HG03432 (cell line): ENCODE data around the gene PHF1.

Source experiments
- ATAC-seq: cut with Tn5 transposase; IDR thresholded peaks from one replicate; pipeline ENCODE4 v1.9.1; 2021; ENCODE audit warnings: mild to moderate bottlenecking, moderate library complexity; ENCODE audit not compliant: unreplicated experiment

Gene PHF1

DNA sequence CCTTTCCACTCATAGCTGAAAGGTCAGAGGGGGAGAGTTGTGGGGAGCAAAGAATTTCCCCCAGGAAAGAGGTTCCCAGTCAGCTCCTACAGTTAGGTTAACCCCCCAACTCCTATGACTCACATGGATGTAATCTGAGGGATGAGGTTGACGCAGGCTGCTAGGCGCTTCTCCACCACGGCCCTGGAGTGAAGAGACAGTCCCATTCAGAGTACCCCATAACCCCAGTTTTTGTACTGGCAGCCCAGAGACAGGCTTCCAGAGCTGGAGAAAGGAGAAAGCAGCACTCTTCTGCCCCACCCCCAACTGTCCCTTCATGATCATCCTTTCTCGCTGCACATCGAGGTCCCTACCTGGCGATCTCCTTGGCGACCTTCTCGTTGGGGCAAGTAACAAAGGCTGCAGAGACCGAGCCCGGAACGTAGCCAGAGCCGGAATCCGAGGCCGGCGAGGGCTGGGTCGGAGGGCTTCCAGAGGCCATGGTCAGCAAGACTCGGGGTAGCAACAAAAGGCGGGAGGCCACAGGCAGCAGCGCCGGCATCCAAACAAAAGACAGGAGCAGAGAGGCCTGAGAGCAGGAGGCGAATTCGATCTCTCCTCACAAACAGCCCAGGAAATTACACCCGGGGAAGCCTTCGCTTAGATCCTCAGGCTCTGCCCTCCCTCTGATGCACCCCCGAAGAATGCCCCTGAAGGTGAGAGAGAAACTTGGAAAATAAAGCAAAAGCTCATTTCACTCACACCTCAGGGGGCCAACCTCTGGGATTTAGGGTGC lies 6.5 kb downstream of the PHF1 start:
- no peak for ATAC-seq

DNA sequence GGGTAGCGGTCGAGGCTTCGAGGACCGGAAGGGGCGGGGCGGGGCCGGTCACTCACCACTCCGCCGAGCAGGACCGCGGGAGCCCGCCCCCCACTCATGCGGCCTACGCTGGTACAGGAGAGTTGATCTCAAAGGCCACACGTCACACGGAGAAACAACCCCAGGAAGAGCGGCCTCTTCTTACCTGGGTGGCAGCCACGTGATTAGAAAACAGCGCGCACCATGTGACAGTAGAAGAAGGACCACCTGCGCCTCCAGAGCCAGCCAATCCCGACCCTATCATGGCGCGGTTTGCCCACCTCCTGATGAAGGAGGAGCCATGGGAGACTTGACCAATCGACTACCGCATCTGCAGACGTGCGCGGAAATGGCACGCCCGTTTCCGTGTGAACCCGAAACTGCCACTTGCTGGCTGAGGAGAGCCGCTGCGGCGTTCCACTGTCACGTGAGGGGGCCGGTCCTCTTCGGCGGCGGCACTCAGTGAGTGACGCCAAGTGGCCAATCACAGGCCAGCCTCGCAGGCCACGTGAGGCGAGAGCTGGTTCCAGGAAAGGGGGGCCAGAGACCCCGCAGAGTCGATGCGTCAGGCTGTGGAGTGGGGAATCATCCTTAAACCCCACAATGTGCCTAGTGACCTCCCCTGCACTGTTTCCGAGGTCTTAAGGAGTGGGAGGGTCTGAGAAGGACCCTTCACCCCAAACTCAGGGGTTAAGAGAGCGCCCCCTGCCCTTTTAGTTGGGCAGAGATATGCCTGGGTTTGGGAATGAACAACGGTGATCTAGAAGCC lies 7.3 kb downstream of the PHF1 start, which contains the start of gene CUTA:
Gene CUTA, minus strand, starts transcription at position 205 of the 787 bp plus-strand sequence. Its CDS starts 107 bp downstream, at position 98.
- ATAC-seq: peak; percentile 85

DNA sequence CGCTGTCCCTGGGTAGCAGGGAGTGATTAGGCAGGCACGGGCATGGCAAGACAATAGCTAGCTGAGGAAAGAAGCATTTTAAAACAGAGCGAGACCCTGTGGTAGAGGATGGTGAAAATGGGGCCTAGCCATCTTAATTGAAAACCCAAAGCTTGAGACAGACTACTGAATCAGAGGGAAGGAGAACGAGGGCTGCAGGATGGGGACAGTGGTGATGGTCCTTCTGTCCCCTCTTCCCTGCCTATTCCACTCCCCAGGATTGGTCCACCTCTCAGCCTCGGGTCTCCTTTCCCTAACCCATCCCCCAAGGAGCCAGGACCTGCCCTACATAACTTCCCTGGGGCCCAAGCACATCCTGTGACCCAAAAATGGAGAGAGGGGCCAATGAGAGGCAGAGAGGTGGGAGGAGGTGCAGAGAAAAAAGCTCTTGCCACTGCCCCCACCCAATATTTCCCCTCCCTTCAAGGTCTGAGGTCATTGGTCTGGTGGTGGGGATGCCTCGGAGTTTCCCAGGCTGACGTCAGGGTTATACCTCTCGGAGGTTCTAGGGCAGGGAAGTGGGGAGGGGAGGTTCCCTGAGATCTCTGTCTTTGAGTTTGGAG lies 8.0 kb downstream of the PHF1 start:
- no peak for ATAC-seq

DNA sequence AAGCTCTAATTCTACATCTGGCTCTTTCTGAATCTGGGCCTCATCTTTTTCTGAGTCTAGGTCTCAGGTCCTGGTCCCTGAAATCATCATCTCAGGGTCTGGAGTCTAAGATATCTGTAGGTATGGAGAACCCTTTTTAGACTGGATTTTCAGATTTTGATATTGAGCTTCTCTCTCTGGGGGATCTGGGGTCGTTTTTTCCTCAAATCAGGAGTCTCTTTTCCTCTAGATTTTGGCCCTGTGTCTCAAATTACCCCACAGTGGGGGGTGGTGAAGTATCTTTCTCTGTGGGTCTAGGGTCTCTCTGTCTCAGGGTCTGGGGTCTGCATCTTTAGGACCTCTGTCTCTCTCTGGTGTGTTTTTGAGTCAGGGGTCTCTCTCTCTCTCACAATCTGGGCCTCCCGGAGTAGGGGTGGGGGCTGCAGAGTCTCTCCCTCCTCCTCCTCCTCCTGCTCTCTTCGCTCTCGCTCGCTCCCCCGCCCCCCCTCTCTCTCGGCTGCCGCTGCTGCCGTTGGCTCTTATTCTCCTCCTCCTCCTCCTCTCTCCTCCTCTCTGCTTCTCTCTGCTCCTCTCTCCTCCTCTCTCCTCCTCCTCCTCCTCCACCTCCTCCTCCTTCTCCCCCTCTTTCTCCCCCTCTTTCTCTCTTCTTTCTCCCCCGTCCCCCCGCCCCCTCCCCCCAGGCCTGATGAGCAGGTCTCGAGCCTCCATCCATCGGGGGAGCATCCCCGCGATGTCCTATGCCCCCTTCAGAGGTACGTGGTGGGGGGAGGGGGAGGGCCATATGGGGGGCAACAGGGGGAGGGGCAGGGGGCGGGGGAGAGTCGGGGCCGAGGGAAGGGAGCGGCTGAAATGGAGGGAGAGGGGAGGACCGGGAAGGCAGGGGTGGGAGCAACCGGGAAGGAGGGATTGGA lies 9.0 kb downstream of the PHF1 start, which contains the start of gene SYNGAP1:
Gene SYNGAP1, plus strand, starts transcription at position 486 of the 911 bp plus-strand sequence. Its CDS starts 200 bp downstream, at position 686.
- no peak for ATAC-seq

DNA sequence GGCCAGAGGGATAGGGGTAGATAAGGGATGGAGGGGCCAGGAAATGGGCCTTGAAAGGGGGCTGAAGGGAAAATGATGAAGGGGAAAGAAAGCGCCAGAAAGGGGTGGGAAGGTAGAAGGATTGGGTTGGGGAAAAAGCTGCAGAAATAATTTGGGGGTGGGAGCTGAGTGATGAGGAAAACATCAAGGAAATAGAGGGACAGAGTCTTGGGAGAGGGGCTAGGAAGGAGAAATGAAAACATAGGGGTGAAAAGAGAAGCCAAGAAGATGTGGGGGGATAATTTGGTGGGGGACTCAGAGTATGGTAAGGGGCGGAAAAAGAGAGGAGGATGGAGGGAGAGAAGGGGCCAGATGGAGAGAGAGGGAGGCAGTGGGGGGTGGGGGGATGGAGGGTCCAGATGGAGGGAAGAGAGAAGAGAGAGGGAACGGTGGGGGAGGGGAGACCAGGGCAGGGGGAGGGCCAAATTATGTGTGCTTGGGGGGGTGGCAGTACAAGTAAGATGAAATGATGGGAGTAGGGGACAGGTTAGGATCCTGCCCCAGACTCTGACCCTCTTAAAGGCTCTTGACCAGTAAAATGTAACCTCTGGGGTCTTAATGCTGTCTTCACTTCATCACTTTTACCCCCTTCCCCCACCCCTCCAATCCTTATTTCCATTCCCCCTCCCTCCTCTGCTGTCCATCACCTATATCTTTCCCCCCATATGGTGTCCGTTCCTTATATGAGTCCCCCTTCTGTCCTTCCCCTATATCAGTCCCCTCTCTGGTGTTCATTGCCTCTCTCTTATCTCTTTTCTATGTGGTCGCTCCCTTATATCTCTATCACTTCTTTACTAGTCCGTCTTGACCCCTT lies 9.9 kb downstream of the PHF1 start:
- ATAC-seq: no peak

DNA sequence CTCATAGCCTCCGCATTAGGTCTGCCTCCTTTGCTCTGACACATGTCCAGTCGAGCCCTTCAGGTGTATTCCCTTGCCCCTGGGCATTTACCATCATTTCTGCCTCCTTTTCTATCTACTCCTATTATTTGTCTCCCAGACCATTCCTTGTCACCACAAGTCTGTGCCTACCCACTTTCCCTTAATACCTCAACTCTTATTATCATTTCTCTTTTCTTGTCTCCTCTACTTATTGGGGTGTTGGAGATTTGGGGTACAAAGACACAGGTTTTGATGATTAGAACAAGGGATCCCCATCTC lies 10.5 kb downstream of the PHF1 start:
- no peak for ATAC-seq

DNA sequence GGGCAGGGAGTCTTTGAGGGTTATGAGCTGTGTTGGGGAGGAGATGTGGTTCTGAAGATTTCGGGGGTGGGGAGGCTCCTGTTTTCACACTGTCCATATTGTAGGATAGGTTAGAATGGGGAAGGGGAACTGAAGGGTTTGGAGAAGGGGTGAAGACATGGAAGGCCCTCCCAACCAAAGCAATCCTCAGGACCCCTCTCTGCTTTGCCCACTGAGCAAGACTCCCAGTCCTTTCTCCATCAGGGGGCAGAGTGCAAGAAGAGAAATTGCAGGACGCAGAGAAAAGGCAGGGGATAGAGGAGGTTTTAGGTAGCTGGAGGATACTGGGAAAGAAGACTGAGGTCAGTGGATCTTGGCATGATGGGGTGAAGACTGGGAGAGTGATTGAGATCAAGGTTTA lies 13.0 kb downstream of the PHF1 start:
- ATAC-seq: no peak

DNA sequence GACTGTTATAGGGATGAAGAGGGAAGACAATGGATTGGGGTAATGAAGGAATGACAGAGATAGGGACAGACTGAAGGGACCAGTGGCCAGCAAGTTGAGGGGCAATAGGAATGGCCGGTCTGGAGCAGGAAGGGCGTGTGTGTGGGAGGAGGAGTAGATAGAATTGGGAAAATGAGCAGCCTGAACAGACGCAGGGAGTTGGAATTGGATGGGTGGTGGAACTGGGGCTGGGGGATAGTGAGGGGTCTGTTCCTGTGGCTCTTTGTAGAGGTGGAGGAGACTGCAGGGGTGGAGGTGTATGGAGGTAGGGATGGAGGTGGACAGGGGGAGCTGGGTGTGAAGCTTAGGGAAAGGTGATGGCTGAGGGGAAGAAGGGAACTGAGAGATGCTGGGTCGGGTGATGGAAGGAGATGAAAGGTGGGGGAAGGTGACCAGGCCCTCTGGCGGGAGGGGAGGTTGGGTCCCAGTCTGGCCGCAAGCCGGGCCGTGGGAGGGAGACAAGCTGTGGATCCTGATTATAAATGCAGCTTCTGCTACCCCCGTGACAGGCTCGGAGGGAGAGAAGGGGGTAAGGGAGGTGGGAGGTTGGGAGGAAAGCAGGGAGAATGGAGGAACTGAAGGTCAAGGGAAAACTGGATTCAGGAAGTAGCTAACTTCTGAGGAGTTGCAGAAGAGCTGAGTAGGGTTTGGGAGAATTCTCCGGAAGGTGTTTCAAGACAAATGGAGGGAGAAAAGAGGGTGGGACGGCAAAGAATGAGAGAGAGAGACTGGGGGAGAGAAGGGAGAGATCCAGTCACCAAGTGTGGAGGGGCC lies 14.2 kb downstream of the PHF1 start:
- ATAC-seq: no peak

DNA sequence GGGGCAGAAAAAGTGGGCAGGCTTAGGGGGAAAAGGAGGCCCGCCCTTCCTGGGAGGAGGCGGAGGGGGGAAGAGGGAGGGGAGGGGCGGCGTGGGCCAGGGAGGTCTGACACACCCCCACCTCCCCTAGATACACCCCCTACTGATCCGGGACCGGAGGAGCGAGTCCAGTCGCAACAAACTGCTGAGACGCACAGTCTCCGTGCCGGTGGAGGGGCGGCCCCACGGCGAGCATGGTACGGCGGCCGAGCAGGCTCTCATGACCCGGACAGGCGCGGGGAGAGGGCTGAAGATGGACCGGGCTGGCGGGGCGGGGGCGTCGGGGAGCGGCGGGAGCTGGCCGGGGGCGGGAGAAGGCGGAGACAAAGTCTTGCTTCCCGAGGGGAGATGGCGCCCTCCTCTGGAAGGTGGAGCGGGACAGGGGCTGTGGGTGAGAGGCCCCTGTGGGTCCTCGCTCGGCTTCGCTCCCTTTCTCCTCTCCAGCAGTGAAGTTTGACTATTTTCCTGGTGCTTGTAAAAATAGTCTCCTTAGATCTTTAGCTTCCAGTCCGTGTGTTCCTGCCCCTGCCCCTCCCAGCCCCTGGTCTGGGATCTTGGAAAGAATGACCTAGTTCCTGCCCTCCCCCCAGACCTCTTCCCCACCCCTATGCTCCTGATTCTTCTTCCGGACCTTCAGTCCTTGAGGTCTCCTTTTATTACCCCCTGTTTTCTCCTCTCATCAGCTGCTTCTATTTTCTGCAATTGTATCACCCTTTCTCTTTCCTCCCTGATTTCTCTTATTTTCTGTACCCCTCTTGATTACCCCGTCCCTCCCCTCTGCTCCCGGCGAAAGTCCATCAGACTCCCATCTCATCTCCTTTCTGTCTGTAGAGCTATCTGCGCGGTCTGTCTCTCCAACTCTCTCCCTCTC lies 15.1 kb downstream of the PHF1 start:
- ATAC-seq: peak; percentile 44

DNA sequence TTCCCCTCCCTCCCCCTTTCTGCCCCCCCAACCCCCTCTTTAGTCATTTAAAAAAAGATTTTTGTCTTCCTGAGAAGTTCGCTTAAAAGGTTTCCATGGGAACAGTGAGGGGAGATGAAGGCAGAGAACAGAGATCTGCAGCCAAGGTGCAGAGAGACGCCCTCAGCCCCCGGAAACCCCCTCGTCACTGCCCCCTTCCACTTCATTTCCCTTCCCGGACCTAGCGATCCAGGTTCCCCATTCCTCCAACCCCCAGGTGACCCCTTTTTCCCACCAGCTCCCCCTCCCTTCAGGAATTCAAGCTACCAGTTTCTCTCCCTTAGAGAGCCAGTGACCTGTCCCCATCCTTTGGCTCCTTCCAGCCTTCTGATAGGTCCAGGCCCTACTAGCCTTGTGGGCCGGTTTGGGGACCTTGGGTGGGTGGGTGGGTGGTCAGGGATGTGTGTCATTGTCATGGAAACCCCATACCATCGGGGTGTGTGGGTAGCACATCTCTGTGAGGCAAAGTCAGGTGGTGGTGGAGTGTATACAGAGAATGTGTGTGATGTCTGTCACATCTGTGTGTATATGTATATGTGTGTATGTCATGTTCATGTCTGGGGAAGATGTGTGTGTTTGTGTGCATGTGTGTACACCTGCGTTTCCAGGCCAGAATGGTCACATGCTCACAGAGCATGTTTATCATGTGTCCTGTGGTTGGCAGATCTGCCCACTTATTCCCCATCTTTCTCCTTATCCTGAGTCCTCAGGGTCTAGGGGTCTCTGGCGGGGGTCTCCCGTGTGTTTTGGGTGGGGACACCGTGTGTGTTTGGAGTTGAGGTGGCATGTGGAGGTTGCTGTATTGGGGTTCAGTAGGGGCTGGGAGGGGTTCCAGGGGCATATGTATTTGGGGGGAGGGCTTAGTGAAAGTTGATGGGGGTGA lies 16.0 kb downstream of the PHF1 start:
- no peak for ATAC-seq

DNA sequence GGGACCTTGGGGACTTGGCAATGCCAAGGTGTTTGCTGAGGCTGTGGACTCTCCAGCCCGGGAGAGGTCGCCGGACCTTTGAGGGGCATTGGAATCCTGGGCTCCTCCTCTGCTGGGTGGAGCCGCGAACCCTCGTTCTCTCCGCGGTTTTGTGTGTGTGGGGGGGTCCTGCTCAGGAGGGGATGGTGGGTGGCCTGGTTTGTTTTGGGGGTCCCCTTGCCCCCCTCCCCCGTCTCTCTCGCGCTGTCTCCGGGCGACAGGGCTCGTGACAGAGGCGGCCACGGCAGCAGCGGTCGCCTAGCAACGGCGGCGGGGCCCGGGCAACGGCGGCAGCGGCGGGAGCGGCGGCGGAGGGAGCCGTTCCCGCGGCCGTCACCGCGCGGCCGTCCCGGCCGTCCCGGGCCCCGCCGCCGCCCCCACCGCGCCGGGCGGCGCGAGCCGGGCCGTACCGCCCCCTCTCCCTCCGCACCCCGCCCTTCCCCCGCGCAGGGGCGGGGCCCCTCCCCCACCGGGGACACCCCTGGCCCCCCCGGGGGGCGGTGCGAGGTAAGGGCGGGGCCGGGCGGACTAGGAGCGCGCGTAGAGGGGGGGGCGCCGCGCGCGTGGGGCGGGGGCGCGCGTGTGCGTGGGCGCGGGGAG lies 16.9 kb downstream of the PHF1 start:
- no peak for ATAC-seq

DNA sequence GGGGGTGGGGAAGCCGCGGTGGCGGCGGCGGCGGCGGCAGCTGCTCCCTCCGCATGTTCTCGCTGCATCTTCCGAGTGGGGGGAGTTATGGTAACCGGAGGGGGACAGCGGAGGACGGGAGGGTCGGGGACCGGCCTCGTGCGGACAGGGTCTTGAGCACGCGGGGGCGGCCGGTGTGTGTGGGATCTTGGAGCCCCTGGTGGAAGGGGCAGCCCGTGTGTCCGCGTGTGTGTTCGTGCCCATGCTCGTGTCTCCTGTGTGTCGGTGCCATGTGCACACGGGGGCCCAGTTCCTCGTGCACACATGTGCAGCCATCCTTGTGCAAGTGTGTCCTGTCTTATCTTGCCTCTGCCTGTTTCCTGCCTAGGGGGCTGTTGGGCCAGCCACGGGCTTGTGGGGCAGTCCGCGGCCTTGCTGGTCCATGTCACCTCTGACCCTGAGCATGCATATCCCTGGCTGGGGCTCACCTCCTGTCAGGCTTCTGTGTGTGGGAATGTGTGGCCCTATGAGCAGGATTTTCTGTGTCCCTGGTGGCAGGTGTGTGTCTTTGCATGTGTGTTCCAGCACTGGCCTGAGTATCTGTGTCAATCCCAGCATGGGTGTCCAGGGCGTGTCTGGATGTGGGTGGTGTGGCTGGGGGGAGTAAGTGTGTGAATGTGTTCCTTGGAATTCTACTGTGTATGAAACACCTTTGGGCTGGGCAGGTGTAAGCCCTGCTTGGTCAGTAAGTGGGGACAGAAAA lies 17.6 kb downstream of the PHF1 start:
- no peak for ATAC-seq

DNA sequence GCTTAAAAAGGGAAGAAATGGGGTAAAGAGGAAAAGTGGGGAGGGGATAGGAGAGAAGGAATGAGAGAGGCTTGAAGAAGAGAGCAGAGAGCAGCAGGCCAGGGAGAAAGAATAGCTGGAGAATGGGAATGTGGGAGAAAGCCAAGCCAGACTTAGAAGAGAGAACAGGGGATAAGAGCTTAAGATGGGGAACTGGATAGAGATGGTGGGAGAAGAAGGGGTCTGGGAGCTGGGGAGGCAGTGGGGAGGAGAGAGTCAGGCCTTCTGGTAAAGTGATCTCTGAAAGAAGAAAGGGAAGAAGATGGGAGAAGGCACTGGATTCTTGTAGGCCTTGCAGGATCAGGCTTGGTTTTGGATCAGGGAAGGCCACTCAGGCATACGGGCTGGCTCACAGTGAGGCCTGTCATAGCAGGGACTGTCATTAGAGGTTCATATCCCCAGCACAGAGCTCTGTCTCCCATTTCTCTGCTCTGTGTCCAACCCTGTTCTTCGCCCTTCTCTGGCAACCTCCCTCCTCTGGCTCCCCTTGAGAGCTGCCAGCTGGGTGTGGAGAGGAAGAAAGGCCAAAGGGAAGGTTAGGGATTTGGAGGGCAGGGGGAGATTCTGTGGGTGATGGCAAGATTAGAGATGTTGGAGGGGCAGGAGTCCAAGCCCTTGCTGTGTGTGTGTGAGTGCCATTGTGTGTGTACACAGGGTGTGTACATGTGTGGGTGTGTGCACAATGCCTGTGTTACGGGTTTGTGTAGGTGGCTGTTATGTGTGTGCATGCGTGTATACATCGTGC lies 18.3 kb downstream of the PHF1 start:
- no peak for ATAC-seq

DNA sequence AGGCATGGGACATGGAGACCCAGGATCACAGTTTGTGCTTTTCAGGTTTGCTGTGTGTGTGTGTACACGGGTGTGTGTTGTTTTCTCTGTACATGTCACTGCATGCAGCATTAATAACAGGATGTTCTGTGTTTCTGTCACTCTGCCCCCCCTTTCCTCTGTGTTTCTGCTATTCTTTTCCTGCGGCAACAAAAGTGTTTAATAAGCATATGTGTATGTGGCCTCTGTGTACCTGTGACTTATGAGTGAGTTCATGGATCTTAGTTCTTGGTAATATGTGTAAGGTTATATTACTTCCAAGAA lies 18.9 kb downstream of the PHF1 start:
- no peak for ATAC-seq

DNA sequence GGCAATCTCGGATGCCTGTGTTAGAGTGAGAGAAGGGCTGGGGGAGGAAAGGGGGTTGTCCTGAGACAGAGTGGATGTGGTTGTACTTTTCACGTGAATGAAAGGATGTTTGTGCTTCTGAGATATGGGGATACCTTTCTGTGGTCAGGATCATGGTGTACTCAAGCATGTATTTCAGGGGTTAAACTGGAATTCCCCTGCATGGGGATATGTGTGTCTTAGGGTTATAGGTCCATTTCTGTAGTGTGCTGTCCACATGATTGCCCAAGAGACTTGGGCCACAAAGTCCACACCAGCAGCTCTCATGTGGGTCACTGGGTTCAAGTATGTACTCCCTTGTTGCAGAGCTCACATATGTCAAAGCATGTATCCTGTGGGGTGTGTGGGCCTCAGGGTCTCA lies 19.5 kb downstream of the PHF1 start:
- ATAC-seq: no peak
